ENCODE results near the gene LIMCH1.

The LIMCH1 gene

DNA sequence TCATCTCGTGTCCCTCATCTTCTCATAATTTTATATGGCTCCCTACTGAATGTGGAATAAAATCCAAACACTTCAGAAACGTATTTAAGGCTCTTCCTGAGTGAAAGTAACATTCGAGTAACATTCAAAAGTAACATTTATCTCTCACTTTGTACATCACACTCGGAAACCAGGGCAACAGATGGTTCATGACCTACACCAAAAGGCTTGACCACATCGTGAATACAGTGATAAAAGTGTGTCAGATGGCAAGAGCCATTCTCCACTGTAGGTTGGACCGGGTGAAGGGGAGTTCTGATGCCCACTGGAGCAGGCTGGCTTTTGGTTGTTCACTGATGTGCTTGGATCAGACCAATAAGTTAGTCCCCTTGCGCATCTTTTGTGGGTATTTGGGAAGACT lies 5.6 kb upstream of the LIMCH1 start:
- DNase-seq (ENCODE audit: low read depth in 2 of 2, low spot score in 1 of 2): no peak

DNA sequence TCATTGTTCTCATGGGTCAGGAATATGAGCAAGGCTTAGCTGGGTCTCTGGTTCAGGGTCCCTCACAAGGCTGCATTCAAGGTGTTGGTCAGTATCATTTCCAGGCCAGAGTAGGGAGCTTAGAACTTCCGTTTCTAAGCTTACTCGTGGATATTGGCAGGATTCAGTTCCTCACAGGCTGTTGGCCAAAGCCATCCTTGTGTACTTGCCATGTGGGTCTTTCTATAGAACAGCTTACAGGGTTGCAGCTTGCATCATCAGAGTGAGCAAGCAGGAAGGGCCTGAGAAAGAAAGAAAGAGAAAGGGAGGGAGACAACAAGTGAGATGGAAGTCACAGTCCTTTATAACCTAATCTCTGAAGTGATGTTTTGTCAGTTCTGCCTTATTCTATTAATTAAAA lies 5.1 kb upstream of the LIMCH1 start:
- DNase-seq (ENCODE audit: low read depth in 2 of 2, low spot score in 1 of 2): no peak

DNA sequence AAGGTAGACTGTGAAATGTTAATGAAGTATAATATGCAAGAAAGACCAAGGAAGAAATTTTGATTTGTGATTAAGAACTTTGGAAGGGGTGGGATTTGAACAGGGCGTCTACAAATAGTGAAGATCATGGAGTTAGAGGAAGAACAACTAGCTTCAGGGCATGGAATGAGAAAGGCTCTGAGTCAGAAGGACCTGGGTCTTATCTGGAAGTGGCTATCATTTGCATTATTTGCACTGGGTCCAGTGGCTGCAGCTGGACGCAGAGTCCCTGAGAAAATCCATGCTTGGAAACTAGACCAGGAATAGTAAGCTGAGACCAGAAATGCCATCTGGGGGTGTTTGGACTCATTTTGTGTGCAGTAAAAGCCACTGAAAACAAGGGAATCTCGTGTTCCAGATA lies 4.3 kb upstream of the LIMCH1 start:
- no peak for DNase-seq (ENCODE audit: low read depth in 2 of 2, low spot score in 1 of 2)

DNA sequence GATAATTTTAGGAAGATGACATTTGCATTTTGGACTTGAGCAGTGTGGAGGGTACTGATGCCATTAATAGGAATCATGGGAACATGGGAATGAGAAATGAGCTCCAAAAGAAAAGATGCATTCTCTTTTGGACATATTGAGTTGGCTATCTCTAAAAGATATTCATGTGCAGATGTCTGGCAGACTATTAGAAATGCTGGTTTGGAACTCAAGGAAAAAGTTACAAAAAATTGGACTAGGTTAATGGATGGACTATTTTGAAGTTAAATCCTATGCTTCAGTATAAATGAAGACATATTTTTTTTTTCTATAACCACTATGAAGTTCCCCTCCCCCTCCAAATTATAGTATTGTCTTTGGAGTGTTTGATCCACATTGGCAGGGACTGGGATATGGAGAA lies 3.6 kb upstream of the LIMCH1 start:
- DNase-seq (ENCODE audit: low read depth in 2 of 2, low spot score in 1 of 2): no peak

DNA sequence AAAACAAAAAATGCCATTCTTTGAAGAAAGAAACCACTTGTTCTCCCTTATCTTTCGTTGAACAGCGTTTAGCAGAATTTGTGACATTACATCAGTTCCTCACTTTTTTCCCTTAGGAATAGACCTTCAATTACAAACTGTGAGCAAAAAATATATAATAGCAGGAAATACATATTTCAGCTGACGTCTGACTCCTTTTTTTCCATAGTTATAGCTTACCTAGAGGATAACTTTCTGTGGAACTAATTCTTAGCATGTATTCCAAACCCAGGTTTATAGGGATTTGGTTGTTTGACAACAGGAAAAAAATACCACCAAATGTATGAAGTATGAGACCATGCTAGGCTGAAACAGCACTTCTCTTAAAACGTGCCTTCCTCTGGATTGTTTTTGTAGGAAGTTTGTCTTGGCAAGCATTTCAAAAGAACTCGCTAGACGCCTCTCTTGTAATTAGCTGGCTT lies 2.0 kb upstream of the LIMCH1 start:
- no peak for DNase-seq (ENCODE audit: low read depth in 2 of 2, low spot score in 1 of 2)

DNA sequence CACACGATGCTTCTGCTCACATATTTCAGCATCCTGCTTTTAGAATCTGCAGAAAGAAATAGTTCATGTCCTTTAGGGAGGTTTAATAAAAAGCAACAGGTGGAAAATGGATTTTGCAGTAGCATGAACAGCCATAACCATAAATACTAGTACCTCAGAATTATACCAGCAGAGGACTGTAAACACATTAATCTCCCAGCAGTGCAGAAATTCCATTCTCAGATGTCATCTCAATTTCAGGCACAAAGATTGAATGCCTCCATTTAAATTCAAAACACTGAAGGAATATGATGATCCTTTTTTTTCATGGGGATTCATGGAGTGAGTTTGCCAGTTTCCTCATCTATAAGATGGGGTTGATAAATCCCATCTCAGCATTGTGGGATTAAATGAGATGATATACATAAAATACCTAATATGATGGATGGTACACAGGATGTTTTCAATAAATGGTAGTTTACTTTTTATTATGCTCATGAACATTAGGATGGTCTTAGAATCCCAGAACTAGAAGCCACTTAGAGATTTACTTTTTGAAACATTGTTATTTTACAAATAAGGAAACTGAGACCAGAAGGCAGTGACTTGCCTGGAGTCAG lies 566 bp upstream of the LIMCH1 start:
- no peak for DNase-seq (ENCODE audit: low read depth in 2 of 2, low spot score in 1 of 2)

DNA sequence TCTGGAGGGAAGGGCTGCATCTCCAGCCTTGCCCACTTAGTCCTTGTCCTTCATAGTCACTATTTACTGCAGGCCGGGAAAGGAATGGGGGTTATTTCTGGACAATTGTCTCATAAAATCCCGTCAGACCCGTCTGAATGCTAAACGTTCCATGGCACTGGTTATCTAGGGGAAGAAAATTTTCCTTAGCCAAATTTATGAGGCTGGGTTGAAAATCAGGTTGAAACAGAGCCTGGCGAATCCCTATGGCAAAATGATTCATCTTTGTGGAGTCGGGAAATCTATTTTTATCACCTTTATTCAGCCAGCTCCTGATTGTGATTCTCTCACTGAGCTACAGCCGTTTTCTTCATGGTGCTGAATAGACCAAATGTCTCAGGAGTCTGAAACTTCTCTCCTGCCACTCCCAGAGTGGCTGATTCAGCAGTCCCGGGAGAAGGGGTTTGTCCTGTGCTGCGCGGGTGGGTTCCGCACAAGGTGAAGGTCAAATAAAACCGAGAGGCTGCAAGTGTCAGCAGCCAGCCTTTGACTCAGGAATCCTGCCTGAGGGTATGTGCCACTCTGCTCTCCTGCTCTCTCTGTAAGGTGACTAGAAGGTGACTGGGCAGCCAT lies 1.0 kb downstream of the LIMCH1 start:
- DNase-seq (ENCODE audit: low read depth in 2 of 2, low spot score in 1 of 2): no peak

DNA sequence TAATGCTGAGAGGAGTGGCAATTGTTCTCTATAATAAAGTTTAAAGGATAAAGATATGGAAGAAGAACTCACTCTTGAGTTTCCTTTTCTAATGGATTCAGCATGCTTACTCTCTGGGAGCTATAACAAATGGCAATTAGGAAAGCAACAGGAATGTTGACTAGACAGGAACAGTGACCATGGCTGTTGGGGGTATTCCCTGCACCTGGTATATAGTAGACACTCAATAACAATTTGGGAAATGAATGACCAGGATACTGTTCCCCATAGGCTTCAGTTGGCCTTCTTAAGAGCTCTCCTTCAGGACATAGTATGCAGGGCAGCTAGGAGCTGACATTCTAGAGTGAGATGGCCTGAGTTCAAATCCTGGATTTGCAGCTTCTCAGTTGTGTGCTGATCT lies 1.8 kb downstream of the LIMCH1 start:
- no peak for DNase-seq (ENCODE audit: low read depth in 2 of 2, low spot score in 1 of 2)

DNA sequence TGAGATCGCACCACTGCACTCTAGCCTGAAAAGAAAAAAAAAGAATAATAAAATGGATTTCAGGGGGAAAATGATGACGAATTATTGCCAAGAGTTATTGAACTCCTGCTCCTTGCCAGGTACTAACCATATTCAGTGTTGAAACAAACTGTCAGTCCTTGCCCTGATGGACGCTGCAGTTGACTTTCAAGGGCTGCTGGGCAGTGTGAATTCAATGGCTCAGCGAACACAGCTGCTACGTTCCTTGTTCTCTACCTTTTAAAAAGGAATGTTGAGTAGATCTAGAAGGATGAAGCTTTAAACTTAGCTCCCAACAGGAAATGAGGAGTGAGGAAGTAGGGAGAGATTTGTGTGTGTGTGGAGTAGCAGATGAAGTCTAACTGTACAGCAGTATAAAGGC lies 2.7 kb downstream of the LIMCH1 start:
- no peak for DNase-seq (ENCODE audit: low read depth in 2 of 2, low spot score in 1 of 2)

DNA sequence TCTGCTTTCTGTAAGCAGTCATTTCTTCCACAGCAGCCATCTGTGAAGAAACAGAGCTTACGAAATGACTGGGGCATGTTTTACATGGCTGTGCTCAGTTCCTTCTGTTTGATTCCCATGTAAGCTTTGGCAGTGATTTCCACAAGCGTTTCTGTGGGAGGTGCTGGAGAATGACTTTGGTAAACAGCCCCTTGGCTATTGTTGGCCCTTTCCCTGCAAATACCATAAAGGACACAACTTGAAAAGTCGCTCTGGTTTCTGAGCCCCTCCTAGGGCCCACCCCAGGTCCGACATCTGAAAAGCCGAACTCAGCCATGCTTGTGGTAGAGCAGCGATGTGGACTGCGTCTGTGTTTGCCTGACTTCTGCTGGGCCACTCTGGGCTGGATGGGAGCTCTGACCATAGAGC lies 3.7 kb downstream of the LIMCH1 start:
- no peak for DNase-seq (ENCODE audit: low read depth in 2 of 2, low spot score in 1 of 2)

DNA sequence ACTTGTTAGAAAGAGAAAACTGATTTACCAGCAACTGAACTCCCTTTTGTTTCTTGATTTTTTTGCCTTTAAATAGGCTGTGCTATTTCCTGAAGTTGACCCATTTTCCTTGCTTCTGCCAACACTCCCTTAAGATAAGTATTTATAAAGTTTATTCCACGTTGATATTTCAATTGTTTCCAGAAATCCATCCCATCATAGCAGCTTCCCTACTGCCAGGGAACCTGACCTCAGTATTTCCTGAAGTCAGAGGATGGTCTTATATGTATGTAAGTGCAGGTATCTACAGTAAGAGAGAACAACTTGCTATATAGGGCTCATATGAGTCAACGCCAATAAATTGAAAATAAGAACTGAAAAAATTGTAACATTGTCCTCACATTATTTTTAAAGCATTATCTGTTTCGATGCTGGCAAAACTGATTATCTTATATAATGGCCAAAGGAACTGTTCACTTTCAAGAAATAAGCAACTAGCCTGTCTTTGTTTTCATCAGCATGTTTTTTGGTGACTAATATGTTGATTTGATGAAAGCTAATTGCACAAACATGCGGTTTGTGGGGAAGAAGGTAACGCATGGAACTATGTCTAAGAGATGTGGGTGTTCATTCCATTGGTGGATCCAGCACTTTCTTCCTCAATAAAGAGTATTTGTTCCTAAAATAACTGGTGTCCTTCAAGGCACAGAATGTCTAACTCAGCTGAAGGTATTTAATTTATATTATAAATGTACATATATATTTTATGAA lies 4.7 kb downstream of the LIMCH1 start:
- no peak for DNase-seq (ENCODE audit: low read depth in 2 of 2, low spot score in 1 of 2)

DNA sequence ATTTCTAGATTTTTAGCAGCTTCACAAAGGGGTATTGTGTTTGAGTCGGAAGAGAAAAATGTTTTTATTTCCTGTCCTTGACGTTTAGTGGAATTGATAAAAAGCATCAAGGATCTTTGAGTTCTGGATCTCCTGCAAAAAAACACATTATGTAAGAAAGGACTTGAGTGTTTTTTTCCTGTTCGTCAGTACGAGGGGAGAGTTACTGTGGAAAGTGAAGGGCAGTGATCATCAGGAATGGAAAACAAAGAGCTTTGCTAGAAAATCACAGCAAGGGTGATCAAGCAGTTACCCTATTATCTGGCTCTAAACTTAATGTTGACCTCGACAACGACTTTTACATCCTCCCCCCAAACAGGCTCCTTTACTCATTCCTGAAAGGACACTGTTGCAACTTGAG lies 7.3 kb downstream of the LIMCH1 start:
- DNase-seq (ENCODE audit: low read depth in 2 of 2, low spot score in 1 of 2): no peak

DNA sequence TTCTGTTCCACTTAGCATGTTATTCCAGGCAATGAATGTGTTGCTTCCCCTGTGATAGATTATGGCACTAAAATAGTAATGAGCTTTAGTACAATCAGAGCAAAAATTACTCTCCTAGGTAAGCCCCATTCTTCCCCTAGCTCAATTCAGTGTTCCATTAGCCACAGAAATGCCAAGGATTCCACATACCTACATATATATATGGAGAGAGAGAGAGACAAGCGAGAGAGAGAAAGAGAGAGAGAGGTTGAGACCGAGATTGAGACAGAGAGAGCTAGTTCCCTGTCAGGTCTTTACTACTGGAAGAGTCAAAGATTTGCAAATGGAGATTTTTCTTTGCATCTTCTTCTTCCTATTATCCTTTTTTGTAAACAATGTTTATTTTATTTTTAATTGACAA lies 8.7 kb downstream of the LIMCH1 start:
- DNase-seq (ENCODE audit: low read depth in 2 of 2, low spot score in 1 of 2): no peak

DNA sequence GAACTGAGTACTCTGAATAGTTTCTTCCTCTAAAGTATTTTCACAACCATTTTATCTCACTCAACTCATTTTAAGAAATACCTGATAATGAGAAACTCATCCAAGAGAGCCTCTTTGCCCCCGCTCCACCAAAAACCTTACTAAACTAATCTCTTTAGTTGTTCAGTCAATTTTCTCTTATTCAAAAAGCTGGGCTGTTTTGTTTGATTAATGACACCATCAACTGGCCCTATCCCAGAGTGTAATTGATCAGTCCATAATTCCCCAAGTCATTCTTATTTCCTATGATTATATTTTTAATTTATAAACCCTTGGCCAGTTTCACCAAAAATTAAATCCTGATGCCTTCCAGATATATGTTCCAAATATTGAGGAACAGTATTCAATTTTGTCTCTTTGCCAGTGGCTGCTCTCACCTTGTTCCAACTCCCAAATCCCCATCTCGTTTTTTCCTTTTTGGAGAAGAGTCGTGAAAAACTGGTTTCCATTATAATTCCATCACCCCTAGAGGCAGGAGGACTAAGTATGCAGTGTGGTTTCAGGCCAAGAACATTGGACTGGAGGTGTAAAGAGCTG lies 10.4 kb downstream of the LIMCH1 start:
- DNase-seq (ENCODE audit: low read depth in 2 of 2, low spot score in 1 of 2): no peak

DNA sequence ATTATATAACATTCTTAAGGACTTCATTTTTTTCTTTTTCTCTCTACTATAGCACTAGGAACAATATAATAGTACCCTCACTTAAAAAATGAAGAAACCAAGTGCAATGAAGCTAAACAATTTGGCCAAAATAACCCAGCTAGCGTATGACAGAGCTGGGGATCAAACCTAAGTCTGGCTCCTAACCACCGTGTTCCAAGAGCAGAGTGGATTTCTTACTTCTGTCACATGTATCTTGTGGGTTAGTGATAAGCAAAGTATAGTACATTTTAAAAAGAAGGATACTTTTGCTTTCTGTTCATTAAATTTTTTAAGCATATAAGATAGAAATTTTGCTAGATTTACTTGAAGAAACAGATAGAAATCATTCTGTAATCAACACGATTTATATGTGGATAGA lies 11.5 kb downstream of the LIMCH1 start:
- no peak for DNase-seq (ENCODE audit: low read depth in 2 of 2, low spot score in 1 of 2)

DNA sequence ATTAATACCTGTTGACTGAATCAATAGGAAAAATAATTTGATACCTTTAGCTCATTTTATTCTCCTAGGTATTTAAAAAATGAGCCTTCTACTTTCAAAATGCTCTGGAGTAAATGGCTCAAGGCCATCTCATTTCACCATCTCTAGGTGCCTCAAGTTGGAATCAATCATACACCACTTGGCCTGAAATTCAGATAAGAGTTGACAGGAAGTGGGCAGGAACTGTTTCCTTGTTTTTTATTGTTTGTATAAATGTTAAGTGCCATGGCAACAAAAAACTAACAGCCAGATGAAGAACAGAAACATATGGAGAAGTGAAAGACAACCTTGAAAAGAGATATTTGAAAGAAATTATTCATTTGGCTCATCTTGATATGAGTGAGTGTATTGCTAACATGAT lies 12.4 kb downstream of the LIMCH1 start:
- DNase-seq (ENCODE audit: low read depth in 2 of 2, low spot score in 1 of 2): no peak

DNA sequence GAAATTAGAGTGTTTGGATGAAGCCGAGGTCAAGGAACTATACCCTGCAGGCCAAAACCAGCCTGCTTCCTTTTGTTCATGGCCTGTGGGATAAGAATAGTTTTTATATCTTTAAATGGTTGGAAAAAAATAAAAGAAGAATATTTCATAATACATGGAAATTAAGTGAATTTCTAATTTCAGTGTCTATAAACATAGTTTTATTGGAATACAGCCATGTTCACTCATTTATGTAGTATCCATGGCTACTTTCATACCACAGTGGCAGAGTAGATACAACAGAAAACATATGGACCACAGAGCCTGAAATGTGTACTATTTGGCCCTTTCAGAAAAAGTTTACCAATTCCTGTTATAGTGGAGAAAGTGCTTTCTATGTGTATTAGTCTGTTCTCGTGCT lies 13.6 kb downstream of the LIMCH1 start:
- DNase-seq (ENCODE audit: low read depth in 2 of 2, low spot score in 1 of 2): no peak

DNA sequence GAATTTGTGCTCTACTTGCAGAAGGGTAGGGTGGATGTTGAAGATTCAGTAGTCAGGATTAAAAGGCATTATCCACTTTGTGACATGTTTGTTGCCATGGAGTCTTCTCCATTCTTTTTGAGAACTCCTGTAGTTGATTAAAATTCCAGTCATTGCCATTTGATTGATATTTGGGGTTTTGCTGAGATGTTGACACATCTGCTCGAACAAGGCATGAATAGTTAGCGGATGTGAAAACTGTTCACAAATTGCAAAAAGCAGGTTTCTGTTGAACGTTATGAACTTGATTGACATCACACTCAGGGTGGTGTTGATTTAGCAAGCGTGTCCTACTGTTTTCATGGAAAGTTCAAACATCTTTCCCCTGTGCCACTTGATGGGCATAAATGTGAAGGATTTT lies 16.9 kb downstream of the LIMCH1 start:
- no peak for DNase-seq (ENCODE audit: low read depth in 2 of 2, low spot score in 1 of 2)

DNA sequence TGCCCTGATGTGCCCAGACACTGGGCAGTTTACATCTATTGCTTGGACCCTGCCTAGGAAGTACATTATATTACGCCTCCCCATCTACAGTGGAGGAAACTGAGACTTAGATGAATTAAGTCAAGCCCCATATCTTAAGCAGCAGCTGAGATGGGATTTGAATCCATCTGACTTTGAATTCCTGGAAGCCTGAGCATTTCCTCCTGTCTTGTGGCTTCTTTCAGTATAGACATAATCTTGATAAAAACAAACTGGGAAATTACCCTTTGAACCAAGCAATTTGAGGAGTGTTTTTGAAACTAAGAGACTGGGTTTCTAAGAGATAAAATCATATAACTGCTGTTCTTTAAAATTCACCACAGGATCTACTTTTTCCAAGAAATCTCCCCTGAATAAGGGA lies 18.6 kb downstream of the LIMCH1 start:
- no peak for DNase-seq (ENCODE audit: low read depth in 2 of 2, low spot score in 1 of 2)

DNA sequence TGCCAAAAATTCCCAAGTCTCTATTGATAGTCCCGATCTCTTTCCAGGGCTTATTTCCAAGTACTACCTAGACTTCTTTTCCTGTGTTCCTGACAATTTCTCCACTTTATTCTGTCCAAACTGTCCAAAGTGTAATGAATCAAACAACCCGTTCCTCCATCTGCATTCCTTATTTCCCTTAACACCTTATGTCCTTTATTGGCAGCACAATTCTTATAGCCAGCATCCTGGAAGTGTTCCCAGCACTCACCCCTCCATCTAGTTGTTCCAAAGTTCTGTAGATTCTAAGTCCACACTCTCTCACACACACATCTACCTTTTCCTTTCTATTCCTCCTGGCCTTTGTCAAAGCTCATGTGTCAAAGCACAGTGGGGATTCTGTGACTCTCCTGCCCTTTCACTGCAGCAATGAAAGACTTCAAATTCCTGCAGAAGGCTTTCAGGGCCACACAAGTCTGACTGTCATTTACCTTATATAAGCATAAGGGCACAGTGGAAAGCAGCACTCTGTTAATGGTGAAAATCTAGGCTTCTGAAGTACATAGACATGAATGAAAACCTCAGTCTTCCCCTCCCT lies 22.1 kb downstream of the LIMCH1 start:
- no peak for DNase-seq (ENCODE audit: low read depth in 2 of 2, low spot score in 1 of 2)

DNA sequence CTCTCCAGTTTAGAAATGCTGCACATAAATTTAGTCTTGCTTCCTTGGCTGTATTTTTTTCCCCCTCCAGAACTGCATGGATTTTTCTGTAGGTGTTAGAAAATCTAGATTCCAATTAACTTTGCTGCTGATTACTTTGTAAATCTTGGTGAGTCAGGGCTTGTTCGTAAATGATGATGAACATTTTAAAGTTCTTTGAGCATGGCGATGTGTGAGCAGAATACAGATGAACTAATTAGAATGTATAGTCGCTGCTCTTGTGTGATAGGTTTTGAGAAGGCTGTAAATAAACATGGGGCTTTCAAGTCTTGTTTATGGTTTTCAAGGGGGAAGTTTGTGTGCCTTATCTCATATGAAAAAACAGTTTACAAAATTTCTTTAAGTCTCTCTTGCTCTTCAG lies 23.3 kb downstream of the LIMCH1 start:
- DNase-seq (ENCODE audit: low read depth in 2 of 2, low spot score in 1 of 2): no peak

DNA sequence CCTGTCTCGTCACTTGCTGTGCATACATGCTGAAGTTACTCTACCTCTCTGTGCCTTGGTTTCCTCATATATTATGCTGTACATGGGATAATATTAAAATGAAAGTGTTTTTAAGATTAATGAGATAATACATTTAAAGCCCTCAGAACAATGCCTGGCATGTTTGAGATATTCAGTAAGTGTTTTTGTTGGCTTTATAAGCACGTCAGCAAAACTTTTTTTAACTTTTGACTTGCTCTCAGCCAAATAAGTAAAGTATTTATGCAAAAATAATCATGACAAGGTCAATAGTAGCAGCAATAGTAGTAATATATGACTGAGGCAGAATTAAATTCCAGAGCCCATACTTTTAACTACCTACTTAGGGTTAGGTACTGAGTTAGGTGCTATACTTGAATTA lies 29.2 kb downstream of the LIMCH1 start:
- no peak for DNase-seq (ENCODE audit: low read depth in 2 of 2, low spot score in 1 of 2)

Measured in stimulated activated CD8-positive, alpha-beta memory T cell treated with anti-CD3 and anti-CD28 coated beads, Interleukin-4, amount 100 ng/mL, for 4 hours (primary cell).